Stimulated activated naive CD8-positive, alpha-beta T cell treated with anti-CD3 and anti-CD28 coated beads, Interleukin-15, amount 100 ng/mL, for 72 hours (primary cell): ENCODE data around the gene HUS1B.
"Not testable (repeated sequence)": the region's sequence is repeated elsewhere in the genome, so short reads cannot be mapped to it uniquely, and the experiment has no call there.

ENCODE experiments used
- ATAC-seq: fragments of 150-1000 bp; cut with Tn5 transposase; 2 replicates; pipeline ENCODE4 v1.10.0; 2021; ENCODE audit warnings: mild to moderate bottlenecking, moderate library complexity
- DNase-seq, 2 donors: peaks; one replicate each; pipeline ENCODE4 v3.0.0; 2021 to 2022
- H3K27ac Mint-ChIP-seq, 2 donors: one replicate each; pipeline ENCODE4 v1.8.0; 2022; ENCODE audit warnings: mild to moderate bottlenecking in 2 of 2, mixed read lengths in 2 of 2, moderate library complexity in 2 of 2
- H3K27me3 Mint-ChIP-seq: one replicate; pipeline ENCODE4 v1.8.0; 2022; ENCODE audit warnings: mixed read lengths
- H3K4me1 Mint-ChIP-seq: one replicate; pipeline ENCODE4 v1.8.0; 2022; ENCODE audit warnings: mild to moderate bottlenecking, mixed read lengths
- H3K4me3 Mint-ChIP-seq, 2 donors: one replicate each; pipeline ENCODE4 v1.8.0; 2022; ENCODE audit warnings: mild to moderate bottlenecking in 2 of 2, mixed read lengths in 2 of 2, moderate library complexity in 1 of 2
- H3K9me3 Mint-ChIP-seq, 2 donors: one replicate each; pipeline ENCODE4 v1.8.0; 2022; ENCODE audit warnings: mixed read lengths in 2 of 2

The HUS1B gene

GRCh38 chr6:656460-657252 is at the start of gene HUS1B:
Gene HUS1B, minus strand, starts transcription at chr6:657100. Its CDS starts 156 bp downstream, at chr6:656944.
- Mint-ChIP-seq H3K4me1 (peaks cover 45% of the 10 kb centered on the region), H3K27me3 (no peaks in the 10 kb centered on the region), H3K4me3 (no peak within 1 kb of the TSS), H3K9me3 (peaks cover 0 to 7% of the 10 kb centered on the region in 2 donors), H3K27ac (no peak within 1 kb of the TSS)
- DNase-seq (no peak), ATAC-seq (no peak)

- peaks cover 16% of the 10 kb centered on the region for H3K4me1 Mint-ChIP-seq
- H3K27me3 Mint-ChIP-seq: peaks cover 36% of the 10 kb centered on the region
- DNase-seq: no peak
- no peak overlapping the region for H3K27ac Mint-ChIP-seq
- H3K4me3 Mint-ChIP-seq: no peak overlapping the region
- H3K9me3 Mint-ChIP-seq: no peaks in the 10 kb centered on the region
- no peak for ATAC-seq
Measured at GRCh38 chr6:706146-706545, 49.2 kb upstream of the HUS1B start.

- Mint-ChIP-seq H3K9me3 (no peaks in the 10 kb centered on the region), H3K4me3 (no peak overlapping the region), H3K4me1 (peaks cover 6% of the 10 kb centered on the region), H3K27me3 (peaks cover 40% of the 10 kb centered on the region), H3K27ac (no peak overlapping the region)
- no peak for ATAC-seq
- no peak for DNase-seq
Measured at GRCh38 chr6:705047-705446, 48.1 kb upstream of the HUS1B start.

- Mint-ChIP-seq H3K27ac (no peak overlapping the region), H3K9me3 (no peaks in the 10 kb centered on the region)
Measured at GRCh38 chr6:704046-704445, 47.1 kb upstream of the HUS1B start.

GRCh38 chr6:703552-703951 is 46.7 kb upstream of the HUS1B start:
- Mint-ChIP-seq H3K4me1 (no peaks in the 10 kb centered on the region), H3K9me3 (no peaks in the 10 kb centered on the region), H3K4me3 (no peak overlapping the region), H3K27me3 (peaks cover 40% of the 10 kb centered on the region), H3K27ac (no peak overlapping the region)
- DNase-seq: no peak
- ATAC-seq: no peak

More at GRCh38 chr6:704046-704445, 47.1 kb upstream of the HUS1B start:
- no peak for DNase-seq
- H3K27me3 Mint-ChIP-seq: peaks cover 40% of the 10 kb centered on the region
- no peaks in the 10 kb centered on the region for H3K4me1 Mint-ChIP-seq
- H3K4me3 Mint-ChIP-seq: no peak overlapping the region
- no peak for ATAC-seq

- Mint-ChIP-seq H3K27me3 (peaks cover 29% of the 10 kb centered on the region), H3K4me1 (no peaks in the 10 kb centered on the region), H3K4me3 (no peak overlapping the region), H3K9me3 (no peaks in the 10 kb centered on the region), H3K27ac (no peak overlapping the region)
- DNase-seq (no peak), ATAC-seq (no peak)
Measured at GRCh38 chr6:701700-702479, 45.0 kb upstream of the HUS1B start.

- Mint-ChIP-seq H3K27me3 (peaks cover 24% of the 10 kb centered on the region), H3K27ac (no peak overlapping the region), H3K9me3 (no peaks in the 10 kb centered on the region), H3K4me1 (no peaks in the 10 kb centered on the region), H3K4me3 (no peak overlapping the region)
- ATAC-seq (no peak), DNase-seq (no peak)
Measured at GRCh38 chr6:701215-701614, 44.3 kb upstream of the HUS1B start.

GRCh38 chr6:700490-700889 is 43.6 kb upstream of the HUS1B start:
- no peaks in the 10 kb centered on the region for H3K9me3 Mint-ChIP-seq
- H3K4me1 Mint-ChIP-seq: no peaks in the 10 kb centered on the region
- H3K27ac Mint-ChIP-seq: no peak overlapping the region
- no peak for DNase-seq
- ATAC-seq: no peak
- no peak overlapping the region for H3K4me3 Mint-ChIP-seq
- peaks cover 24% of the 10 kb centered on the region for H3K27me3 Mint-ChIP-seq

GRCh38 chr6:699319-699718 is 42.4 kb upstream of the HUS1B start:
- Mint-ChIP-seq H3K27me3 (peaks cover 24% of the 10 kb centered on the region), H3K9me3 (no peaks in the 10 kb centered on the region), H3K27ac (no peak overlapping the region), H3K4me3 (no peak overlapping the region), H3K4me1 (no peaks in the 10 kb centered on the region)
- ATAC-seq: no peak
- no peak for DNase-seq

- not testable (repeated sequence) for ATAC-seq, H3K27me3 Mint-ChIP-seq, DNase-seq, H3K27ac Mint-ChIP-seq, H3K9me3 Mint-ChIP-seq, H3K4me3 Mint-ChIP-seq
- peaks cover 37% of the 10 kb centered on the region for H3K4me1 Mint-ChIP-seq
Measured at GRCh38 chr6:694431-695126, 37.7 kb upstream of the HUS1B start.

- Mint-ChIP-seq H3K4me3 (peak overlapping the region; percentile 92 to 98), H3K9me3 (no peaks in the 10 kb centered on the region), H3K4me1 (peaks cover 42% of the 10 kb centered on the region), H3K27me3 (no peaks in the 10 kb centered on the region), H3K27ac (peak overlapping the region in 1 of 2 donors; percentile 14)
- DNase-seq: no peak
- no peak for ATAC-seq
Measured at GRCh38 chr6:693723-694009, 36.8 kb upstream of the HUS1B start.

- Mint-ChIP-seq H3K4me1 (peaks cover 42% of the 10 kb centered on the region), H3K27me3 (no peaks in the 10 kb centered on the region), H3K4me3 (peak within 1 kb of the TSS; percentile 92 to 98), H3K9me3 (no peaks in the 10 kb centered on the region), H3K27ac (peak within 1 kb of the TSS; percentile 92 to 98)
- ATAC-seq (peak; percentile 93), DNase-seq (peak; percentile 84 to 89)
Measured at GRCh38 chr6:692858-693722, 36.2 kb upstream of the HUS1B start, which contains the start of gene EXOC2. Gene EXOC2, minus strand, starts transcription at chr6:693139. Its CDS starts 55,321 bp downstream, at chr6:637818.

GRCh38 chr6:692356-692851 is 35.5 kb upstream of the HUS1B start:
- DNase-seq: peak; percentile 71 to 78
- H3K27me3 Mint-ChIP-seq: no peaks in the 10 kb centered on the region
- H3K27ac Mint-ChIP-seq: peak overlapping the region; percentile 65 to 83
- peak overlapping the region; percentile 92 for H3K4me3 Mint-ChIP-seq
- no peaks in the 10 kb centered on the region for H3K9me3 Mint-ChIP-seq
- H3K4me1 Mint-ChIP-seq: peaks cover 42% of the 10 kb centered on the region
- peak; percentile 92 for ATAC-seq

GRCh38 chr6:689223-689622 is 32.3 kb upstream of the HUS1B start:
- Mint-ChIP-seq H3K9me3 (no peaks in the 10 kb centered on the region), H3K4me3 (no peak overlapping the region), H3K27ac (no peak overlapping the region), H3K27me3 (no peaks in the 10 kb centered on the region), H3K4me1 (peaks cover 59% of the 10 kb centered on the region)
- no peak for DNase-seq
- ATAC-seq: no peak

- Mint-ChIP-seq H3K4me1 (peaks cover 65% of the 10 kb centered on the region), H3K9me3 (no peaks in the 10 kb centered on the region), H3K4me3 (no peak overlapping the region), H3K27me3 (no peaks in the 10 kb centered on the region), H3K27ac (no peak overlapping the region)
- ATAC-seq: no peak
- no peak for DNase-seq
Measured at GRCh38 chr6:686497-686896, 29.6 kb upstream of the HUS1B start.
